D721Med (cell line): ENCODE measurements around the gene RIC3.

Experiments used
- DNase-seq: peaks from one replicate; pipeline ENCODE4 v3.0.0; 2011; ENCODE audit warnings: low spot score; ENCODE audit not compliant: insufficient read length
- FAIRE-seq: peaks from 2 replicates; lab custom pipeline; 2011; peaks lifted over from hg19 to GRCh38; lab: Jason Lieb, UNC
- CTCF ChIP-seq: IDR thresholded peaks from 2 replicates; pipeline ENCODE4 v1.5.1; 2012; ENCODE audit warnings: mild to moderate bottlenecking, control low read depth; ENCODE audit not compliant: insufficient read depth; ENCODE audit errors: missing control alignments

Gene RIC3

GRCh38 chr11:8202516-8203413, 33.9 kb upstream of the RIC3 start:
- no peak for TF ChIP-seq CTCF
- FAIRE-seq = no peak
- no peak for DNase-seq

- FAIRE-seq (no peak), DNase-seq (no peak)
- no peak for TF ChIP-seq CTCF
These were observed 33.0 kb upstream of the RIC3 start for GRCh38 chr11:8201644-8202365.

- no peak for TF ChIP-seq CTCF
- no peak for DNase-seq
- no peak for FAIRE-seq
These were observed 30.9 kb upstream of the RIC3 start for GRCh38 chr11:8199676-8200075.

GRCh38 chr11:8196749-8197148, 27.9 kb upstream of the RIC3 start:
- no peak for FAIRE-seq
- DNase-seq = no peak
- TF ChIP-seq CTCF = no peak

GRCh38 chr11:8194956-8195355, 26.1 kb upstream of the RIC3 start:
- FAIRE-seq = no peak
- no peak for TF ChIP-seq CTCF
- DNase-seq = no peak

GRCh38 chr11:8192896-8193209, 24.0 kb upstream of the RIC3 start:
- FAIRE-seq (no peak), DNase-seq (no peak)
- TF ChIP-seq CTCF = no peak
